HG03196 (cell line): Measurements from ENCODE around the gene MIOS.
"Not testable (repeated sequence)": the region's sequence is repeated elsewhere in the genome, so short reads cannot be mapped to it uniquely, and the experiment has no call there.

Experiments used
- ATAC-seq: cut with Tn5 transposase; IDR thresholded peaks from one replicate; pipeline ENCODE4 v1.9.1; 2021; ENCODE audit not compliant: unreplicated experiment

MIOS gene

DNA sequence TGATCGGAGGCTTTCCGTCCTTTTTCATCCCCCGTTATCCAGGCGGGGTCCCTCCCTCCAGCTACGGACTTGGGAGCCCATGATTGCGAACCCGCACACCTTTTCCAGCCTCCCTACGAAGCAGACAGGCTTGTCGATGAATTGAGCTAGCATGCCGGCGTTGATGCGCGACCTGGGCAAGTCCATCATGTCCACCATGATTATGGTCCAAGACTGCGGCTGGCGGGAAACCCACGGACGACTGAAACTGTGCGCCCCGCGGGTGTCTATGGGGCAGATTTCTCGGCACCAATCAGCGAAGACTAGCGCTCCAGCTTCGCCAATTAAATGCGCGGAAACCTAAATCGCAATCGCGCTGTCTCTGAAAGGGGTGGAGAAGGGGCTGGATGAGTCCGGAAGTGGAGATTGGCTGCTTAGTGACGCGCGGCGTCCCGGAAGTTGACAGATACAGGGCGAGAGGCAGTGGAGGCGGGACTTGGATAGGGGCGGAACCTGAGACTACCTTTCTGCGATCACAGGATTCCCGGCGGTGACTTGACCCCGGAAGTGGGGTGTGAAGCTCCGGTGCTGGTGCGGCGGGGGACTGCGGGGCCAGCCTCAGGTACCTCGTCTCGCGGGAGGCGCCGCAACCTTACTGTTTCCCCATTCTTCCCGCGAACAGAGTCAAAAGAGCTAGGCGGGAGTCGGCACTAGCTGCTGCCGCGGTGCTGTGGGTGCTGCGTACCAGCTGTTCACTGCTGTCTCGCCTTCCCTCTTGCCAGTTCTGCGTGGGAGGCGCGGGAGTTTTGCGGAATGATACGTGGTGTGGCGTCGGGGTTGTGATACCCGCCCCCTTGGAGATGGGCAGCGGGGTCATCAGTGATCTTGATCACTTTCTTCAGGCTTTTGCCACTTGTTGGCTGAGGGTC is 73.8 kb downstream of the MIOS start, which contains the start of gene UMAD1:
UMAD1 (plus strand) TSS at position 532 of the 908 bp plus-strand sequence. CDS start 32,620 bp downstream, outside the sequence.
- peak; percentile 99 for ATAC-seq

DNA sequence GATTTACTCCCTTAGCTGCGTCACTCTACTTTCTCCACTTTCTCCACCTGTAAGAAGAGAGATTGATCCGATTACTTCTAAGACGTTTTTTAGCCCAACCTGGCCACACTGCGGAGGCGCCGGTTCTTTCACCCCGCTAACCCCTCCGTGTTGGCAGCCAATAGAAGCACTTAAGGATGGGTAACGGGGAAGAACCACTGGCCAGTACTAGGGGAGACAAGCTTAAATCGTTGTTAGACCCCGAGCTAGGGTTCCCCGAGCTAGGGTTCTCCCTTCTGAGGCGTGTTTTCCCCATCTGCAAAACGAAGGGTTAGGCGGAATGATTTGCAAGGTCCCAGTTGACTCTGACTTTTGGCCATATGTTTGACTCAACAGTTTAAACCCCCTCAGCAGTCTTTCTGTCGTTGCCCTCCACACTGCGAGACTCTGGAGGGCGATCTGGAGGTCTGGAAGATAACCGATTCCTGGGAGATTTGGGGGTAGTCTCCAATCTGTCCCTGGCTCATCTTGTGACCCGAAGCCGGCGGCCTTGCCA is 74.5 kb downstream of the MIOS start:
- peak; percentile 9 for ATAC-seq

DNA sequence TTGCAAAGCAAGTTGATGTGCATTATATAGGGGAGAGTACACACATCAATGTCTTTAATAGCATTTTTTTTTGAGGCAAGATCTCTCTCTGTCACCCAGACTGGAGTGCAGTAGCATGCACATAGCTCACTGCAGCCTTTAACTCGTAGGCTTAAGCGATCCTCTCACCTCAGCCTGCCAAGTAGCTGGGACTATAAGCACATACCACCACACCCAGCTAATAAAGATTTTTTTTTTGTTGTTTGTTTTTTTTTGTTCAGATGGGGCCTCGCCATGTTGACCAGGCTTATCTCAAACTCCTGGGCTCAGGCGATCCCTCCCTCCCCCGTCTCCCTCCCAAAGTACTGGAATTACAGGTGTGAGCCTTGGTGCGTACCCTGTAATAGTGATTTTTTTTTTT is 75.4 kb downstream of the MIOS start:
- ATAC-seq: no peak

DNA sequence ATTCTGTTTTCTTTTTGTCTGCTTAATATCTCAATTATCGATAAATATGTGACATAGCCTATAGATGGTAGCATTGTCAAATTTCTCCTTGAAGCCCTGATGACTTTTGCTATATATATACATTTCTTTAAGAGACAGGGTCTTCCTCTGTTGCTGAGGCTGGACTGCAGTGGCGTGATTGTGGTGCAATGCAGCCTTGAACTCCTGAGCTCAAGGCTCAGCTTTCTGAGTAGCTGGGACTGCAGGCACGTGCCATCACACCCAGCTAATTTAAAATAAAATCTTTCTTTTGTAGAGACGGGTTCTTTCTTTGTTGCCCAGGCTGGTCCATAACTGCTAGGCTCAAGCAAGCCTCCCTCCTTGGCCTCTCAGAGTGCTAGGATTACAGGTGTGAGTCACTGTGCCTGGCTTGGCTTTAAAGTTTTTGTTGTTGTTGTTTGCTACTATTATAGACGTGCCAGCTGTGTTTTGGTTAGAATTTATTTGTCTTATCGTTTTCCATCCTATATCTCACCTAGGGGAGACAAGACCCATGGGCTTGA is 80.9 kb downstream of the MIOS start:
- ATAC-seq: no peak

DNA sequence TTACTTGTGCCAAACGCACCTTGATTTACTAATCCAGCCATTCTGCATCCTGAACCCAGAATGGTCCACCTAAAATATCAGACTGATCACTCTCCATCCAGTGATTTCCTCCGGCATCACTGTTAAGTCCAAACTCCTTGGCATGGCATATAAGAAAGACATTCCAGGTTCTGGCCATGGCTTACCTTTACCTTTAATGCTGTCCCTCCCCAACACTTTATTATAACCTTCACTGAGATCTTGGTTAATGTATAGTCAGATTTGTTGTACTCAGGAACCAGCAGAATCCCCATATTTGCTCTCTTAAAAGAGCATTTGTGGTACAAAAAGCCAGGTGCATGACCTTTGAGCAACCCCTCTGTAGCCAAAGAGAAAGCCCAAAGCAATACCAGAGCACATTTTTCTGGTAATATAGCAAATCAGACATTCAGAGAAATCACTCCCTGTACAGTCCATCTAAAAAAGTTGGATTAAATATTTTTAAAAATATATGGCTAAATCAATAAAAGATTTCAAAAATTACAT is 84.1 kb downstream of the MIOS start:
- no peak for ATAC-seq

DNA sequence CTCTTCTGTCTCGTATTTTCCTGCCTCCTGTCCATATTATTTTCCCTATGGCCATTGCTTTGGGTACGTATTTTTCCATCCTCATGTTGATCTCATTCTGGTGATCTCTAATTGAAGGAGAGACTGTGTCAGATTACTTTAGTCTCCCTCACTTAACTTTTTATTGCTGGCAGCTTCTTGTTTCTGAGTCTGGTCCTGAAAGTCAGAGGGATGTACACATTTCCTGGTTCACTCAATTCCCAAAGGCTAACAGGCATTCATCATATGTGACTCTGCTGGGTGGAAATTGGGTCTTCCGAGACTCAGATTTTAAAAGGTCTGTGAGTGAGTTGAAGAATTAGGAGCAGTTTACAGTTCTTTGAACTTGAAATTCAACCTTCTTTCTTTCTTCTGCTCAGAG is 84.8 kb downstream of the MIOS start:
- no peak for ATAC-seq

DNA sequence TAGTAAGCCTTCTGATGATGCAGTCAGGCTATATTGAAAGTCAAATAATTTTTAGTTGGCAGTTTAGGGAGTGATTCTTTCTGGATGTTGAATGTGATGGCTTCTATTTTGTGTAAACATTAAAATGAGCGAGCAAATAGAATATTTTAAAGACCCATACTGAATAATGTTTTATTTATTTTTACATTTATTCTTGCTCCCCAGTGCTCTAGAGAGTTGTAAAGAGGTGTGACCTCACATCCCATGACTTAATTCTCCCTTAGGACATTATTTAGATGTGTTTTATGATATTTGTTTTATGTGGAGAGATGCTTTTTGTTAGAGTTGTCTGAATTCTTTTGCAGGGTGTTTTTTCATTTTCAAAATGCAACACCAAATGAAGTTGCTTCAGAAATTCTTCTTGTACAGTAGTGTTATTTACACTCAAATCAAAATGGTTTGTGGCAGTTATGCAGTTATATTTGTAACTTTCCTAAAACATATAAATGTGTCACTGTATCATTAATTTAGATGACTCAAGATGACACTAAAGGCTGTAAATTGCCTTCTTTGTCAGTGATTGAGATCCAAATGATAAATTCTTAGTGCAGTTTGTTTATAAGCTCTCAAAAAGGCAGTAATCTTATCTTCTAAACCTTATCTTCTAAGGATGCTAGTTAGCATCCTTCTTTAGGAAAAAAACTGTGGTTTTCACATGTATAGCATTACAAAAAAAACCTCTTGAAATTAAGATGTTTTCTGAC is 86.3 kb downstream of the MIOS start:
- no peak for ATAC-seq

DNA sequence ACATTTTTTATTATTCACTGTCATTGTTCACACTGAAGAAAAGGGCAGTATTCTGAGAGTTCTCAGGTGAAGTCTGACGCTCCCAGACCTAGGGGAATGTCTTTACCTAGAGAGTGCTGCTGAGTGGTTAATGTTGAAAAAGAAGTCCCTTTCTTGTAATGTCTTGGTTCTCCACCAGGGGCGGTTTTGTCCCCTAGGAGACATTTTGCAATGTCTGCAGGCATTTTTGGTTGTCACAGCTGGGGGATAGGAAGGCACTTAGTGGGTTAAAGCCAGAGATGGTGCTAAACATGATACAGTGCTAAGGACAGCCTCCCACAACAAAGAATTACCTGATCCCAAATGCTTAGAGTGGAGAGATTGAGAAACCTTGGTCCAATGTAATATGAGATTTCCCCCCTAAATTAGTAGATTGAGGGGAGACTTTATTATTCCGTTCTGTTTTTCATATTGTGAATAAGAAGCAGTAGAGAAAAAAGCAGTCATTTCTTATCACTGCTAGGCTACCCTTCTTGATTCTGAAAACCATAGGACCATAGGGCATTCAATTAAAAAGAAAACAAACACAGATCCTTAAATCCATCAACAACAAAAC is 87.0 kb downstream of the MIOS start:
- no peak for ATAC-seq

DNA sequence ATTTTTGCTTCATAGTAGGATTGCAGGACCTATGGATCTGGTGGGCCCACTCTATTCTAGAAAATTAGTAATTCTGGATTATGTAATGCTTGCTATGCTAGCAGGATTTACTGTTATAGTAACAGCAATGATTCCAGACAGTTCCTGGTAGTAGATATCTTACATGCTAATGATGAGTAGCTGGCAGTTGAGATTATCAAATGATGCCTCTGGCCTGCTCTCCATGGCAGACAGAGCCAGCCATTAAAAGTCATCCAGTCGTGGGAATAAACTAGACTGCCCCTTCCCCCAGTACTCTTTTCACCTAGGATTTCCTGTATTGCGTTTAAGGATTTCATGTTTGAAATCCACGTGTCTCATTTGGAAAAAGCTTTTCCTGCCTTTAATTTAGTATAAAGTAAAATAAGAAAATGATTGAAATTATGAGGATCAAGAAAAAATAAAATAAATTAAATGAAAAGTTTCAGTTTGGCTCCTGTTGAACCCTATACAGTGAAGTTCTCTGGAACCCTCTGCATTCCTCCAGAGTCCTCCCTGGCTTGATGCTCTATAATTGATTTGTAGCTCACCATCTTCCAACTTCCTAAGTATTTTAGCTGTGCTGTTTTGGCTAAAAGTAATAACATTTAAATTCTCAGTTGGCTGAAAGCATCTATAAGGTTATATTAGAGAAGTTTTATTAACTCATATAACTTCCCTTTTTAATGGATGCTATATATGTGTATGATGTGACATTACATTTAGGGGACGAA is 88.5 kb downstream of the MIOS start:
- ATAC-seq: no peak

DNA sequence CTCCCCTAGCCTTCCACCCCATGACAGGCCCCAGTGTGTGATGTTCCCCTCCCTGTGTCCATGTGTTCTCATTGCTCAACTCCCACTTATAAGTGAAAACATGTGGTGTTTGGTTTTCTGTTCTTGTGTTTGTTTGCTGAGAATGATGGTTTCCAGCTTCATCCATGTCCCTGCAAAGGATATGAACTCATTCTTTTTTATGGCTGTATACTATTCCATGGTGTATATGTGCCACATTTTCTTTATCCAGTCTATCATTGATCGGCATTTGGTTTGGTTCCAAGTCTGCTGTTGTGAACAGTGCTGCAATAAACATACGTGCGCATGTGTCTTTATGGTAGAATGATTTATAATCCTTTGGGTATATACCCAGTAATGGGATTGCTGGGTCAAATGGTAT is 89.8 kb downstream of the MIOS start:
- not testable (repeated sequence) for ATAC-seq
